HUES48 (cell line): ENCODE results near the gene KRT1.

Source experiments
- H3K27ac ChIP-seq: one replicate; pipeline ENCODE4 v1.7.0; 2013; ENCODE audit warnings: low read depth, low read length, inconsistent platforms
- H3K27me3 ChIP-seq: 2 replicates; pipeline ENCODE4 v1.6.1; 2013; ENCODE audit warnings: mild to moderate bottlenecking, low read length; ENCODE audit not compliant: control insufficient read depth, insufficient read depth
- H3K36me3 ChIP-seq: 2 replicates; pipeline ENCODE4 v1.6.1; 2013; ENCODE audit warnings: low read length; ENCODE audit not compliant: control insufficient read depth, insufficient read depth
- H3K4me1 ChIP-seq: 2 replicates; pipeline ENCODE4 v1.6.1; 2013; ENCODE audit warnings: mild to moderate bottlenecking, low read length; ENCODE audit not compliant: control insufficient read depth, insufficient read depth
- H3K4me3 ChIP-seq: 2 replicates; pipeline ENCODE4 v1.5.1; 2013; ENCODE audit warnings: mild to moderate bottlenecking, low read depth, low read length
- H3K9ac ChIP-seq: 2 replicates; pipeline ENCODE4 v1.6.1; 2013; ENCODE audit warnings: mild to moderate bottlenecking, low read depth, low read length, moderate library complexity
- H3K9me3 ChIP-seq: 2 replicates; pipeline ENCODE4 v1.6.1; 2013; ENCODE audit warnings: low read length; ENCODE audit not compliant: control insufficient read depth, insufficient read depth

The KRT1 gene

DNA sequence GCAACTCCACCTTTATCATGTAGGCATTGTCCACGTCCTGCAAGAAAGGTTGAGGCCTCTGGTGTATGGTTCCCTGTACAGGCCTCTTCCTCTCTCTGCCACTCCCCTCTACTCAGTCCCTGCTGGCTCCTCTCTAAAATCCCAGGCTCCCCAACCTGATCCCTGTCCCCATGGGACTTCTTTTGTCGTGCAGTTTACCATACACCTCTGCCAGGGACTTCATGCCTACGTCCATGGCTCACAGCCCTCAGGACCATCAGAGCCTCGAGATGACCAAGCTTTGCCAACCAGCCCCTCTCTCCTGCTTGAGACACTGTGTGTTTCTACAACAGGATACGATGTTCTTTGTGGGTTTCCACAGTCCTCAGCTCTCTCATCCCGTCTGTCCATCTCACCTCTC is 31.1 kb downstream of the KRT1 start:
- no peaks in the 10 kb centered on the region for H3K27me3 ChIP-seq
- H3K9me3 ChIP-seq = 0 out of 2 replicates have a peak, but pooled peaks cover 4% of the 10 kb centered on the region
- H3K27ac ChIP-seq = no peak overlapping the region
- H3K9ac ChIP-seq = no peak overlapping the region
- no peaks in the 10 kb centered on the region for H3K36me3 ChIP-seq
- H3K4me3 ChIP-seq = no peak overlapping the region
- H3K4me1 ChIP-seq = no peaks in the 10 kb centered on the region

DNA sequence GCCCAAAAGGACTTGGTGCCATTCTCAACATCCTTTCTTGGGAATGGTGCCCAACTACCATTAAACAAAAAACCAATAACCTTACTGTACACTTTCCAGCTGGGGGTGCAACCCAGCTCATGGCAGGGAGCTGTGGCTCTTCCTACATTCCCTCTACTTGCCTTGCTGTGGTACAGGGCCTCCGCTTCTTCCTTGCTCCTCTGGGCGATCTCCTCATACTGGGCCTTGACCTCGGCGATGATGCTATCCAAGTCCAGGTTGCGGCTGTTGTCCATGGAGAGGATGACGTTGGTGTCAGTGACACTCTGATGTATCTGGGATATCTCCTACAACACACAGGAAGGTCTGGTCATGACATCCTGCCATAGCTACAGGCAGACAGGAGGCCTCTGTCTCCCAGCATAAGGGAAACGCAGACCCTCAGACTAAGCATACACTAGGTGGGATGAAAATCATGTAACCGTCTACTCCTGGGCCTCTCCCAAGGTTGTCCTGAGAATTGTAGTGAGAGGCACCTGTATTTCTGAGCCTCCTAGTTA is 32.1 kb downstream of the KRT1 start:
- no peaks in the 10 kb centered on the region for H3K4me1 ChIP-seq
- no peaks in the 10 kb centered on the region for H3K27me3 ChIP-seq
- no peak overlapping the region for H3K9ac ChIP-seq
- no peak overlapping the region for H3K4me3 ChIP-seq
- 0 out of 2 replicates have a peak, but pooled peaks cover 4% of the 10 kb centered on the region for H3K9me3 ChIP-seq
- no peak overlapping the region for H3K27ac ChIP-seq
- no peaks in the 10 kb centered on the region for H3K36me3 ChIP-seq

DNA sequence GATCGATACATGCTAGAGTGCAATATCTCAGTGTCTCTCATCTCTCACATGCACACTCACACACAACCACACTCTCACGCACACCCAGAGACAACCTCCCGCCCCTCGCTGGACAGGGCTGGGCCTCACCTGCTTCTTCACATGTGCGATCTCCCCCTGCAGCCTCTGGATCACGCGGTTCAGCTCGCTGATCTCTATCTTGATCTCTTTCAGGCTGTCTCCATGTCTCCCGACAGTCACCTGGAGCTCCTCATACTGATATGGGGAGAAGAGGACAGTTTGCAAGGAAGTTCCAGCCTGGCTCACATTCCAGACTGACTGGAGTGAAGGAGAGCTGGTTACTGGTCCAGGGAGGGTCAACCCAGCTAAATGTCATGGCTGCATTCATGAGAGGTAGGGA is 32.6 kb downstream of the KRT1 start:
- H3K4me1 ChIP-seq = no peaks in the 10 kb centered on the region
- H3K36me3 ChIP-seq = no peaks in the 10 kb centered on the region
- H3K27ac ChIP-seq = no peak overlapping the region
- H3K9ac ChIP-seq = no peak overlapping the region
- H3K4me3 ChIP-seq = no peak overlapping the region
- no peaks in the 10 kb centered on the region for H3K27me3 ChIP-seq
- 0 out of 2 replicates have a peak, but pooled peaks cover 4% of the 10 kb centered on the region for H3K9me3 ChIP-seq

DNA sequence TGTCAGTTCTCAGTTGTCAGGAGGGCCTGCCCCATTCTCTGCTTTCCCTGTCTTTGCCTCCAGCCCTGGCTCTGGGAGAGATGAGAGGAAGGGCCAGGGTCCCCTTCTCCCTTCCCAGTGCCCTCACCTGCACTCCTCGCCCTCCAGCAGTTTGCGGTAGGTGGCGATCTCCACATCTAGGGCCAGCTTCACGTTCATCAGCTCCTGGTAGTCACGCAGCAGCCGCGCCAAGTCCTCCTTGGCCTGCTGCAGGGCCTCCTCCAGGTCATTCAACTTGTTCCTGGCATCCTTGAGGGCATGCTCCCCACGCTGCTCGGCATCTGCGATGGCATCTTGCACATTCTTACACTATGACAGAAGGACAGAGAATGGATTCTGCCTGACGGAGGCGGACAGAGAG is 33.6 kb downstream of the KRT1 start:
- Histone ChIP-seq H3K4me3 (no peak overlapping the region), H3K9ac (no peak overlapping the region), H3K27ac (no peak overlapping the region), H3K4me1 (no peaks in the 10 kb centered on the region), H3K36me3 (no peaks in the 10 kb centered on the region), H3K27me3 (no peaks in the 10 kb centered on the region), H3K9me3 (no peaks in the 10 kb centered on the region)

DNA sequence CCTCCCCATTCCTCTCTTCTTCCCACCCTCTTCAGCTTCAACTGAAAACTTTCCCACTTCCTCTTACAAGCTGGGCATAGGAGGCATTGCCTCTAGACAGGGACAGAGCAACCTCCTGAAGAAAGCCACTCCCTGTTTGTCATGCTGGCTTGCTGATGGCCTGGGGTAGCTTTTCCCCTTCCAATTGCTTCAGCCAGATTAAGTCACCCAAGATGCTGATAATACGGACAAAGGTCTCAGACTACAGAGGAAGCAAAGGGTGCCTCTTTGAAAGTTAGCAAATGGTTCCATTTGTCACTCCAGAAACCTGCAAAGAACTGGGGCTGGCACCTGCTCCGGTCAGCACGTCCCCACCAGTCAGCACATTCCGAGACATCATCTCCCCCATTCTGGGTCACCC is 34.2 kb downstream of the KRT1 start:
- Histone ChIP-seq H3K4me1 (no peaks in the 10 kb centered on the region), H3K4me3 (no peak overlapping the region), H3K27me3 (no peaks in the 10 kb centered on the region), H3K9me3 (no peaks in the 10 kb centered on the region), H3K27ac (no peak overlapping the region), H3K9ac (no peak overlapping the region), H3K36me3 (no peaks in the 10 kb centered on the region)

DNA sequence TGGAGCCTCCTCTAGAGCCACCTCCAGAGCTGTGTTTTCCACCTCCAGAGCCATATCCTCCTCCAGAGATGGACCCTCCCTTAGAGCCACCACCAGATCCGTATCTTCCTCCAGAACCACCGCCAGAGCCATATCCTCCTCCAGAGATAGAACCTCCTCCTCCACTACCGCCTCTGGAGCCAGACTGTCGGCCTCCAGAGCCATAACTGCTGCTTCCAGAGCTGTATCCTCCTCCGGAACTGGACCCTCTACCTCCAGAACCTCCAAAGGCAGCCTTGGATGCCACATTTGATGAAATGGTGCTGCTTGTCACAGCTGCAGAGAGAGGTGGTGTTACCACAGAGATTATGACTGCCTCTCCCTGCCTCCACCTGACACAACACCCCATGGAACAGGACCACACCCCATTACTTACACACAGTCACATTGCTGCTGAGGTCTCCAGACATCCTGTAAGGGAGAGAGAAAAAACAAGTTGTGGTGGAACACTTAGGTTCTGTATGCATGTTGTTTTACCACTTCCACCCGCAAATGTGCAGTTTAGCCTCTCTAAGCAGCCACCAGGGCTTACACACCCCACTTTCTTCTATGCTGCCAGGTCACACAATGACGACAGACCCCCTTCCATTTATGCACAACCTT is 35.0 kb downstream of the KRT1 start:
- Histone ChIP-seq H3K4me1 (no peaks in the 10 kb centered on the region), H3K27ac (no peak overlapping the region), H3K36me3 (no peaks in the 10 kb centered on the region), H3K27me3 (no peaks in the 10 kb centered on the region), H3K9ac (no peak overlapping the region), H3K9me3 (no peaks in the 10 kb centered on the region), H3K4me3 (no peak overlapping the region)

DNA sequence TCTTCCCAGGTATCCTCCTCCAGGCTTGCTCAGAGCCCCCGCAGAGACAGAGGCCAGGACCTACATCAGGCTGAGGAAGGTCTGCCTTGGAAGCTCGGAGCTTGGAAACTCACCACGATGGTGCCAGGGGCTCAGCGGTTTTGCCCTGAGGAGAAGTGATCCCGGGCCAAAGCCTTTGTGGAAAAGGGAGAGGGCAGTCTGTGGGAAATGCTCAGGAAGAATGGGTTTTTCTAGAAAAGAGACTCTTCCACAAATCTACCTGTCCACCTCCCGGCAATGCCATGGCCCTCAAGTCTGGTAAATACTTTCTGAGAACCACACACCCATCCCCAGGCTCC is 36.2 kb downstream of the KRT1 start:
- Histone ChIP-seq H3K9me3 (no peaks in the 10 kb centered on the region), H3K36me3 (no peaks in the 10 kb centered on the region), H3K27ac (no peak overlapping the region), H3K9ac (no peak overlapping the region), H3K4me1 (no peaks in the 10 kb centered on the region), H3K4me3 (no peak overlapping the region), H3K27me3 (no peaks in the 10 kb centered on the region)

DNA sequence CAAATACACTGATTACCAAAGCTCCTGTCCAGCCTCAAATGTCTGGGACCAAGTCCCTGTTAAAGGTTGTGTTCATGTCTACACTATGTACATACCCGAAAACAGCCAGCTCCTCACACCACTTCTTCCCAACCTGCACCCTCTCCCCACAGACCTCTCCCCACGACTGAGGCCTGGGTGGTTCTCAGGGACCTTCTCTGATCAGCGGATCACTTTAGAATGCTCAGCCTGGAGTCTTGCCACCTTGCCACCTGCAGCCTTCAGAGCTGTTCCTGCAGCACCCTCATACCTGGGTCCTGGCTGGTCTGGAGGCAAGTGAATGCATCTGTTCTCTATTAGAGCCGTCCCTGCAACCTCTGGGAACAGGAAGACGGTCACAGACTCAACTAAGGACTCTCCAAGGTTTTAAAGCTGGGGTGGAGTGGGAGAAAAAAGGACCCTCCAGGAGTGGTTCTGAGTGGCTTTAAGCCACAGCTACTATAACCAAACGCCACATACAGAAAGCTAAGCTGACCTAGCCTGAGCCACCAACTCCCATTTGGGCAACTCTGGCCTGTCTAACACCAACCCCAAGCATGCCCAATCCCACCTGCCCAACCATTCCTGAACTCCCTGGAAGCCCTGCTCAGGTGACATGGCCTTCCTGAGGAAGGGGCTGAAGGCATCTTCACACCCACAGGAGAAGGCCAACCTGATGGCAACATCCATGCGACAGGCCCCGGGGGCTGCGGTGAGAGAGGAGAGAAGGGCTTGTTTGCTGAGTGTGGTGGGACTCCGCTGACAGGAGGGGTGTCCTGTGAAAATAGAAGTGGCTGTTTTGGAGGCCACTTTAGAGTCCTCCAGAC is 36.8 kb downstream of the KRT1 start:
- no peaks in the 10 kb centered on the region for H3K27me3 ChIP-seq
- H3K4me3 ChIP-seq = no peak overlapping the region
- no peaks in the 10 kb centered on the region for H3K36me3 ChIP-seq
- no peaks in the 10 kb centered on the region for H3K4me1 ChIP-seq
- H3K9ac ChIP-seq = no peak overlapping the region
- H3K27ac ChIP-seq = no peak overlapping the region
- no peaks in the 10 kb centered on the region for H3K9me3 ChIP-seq

DNA sequence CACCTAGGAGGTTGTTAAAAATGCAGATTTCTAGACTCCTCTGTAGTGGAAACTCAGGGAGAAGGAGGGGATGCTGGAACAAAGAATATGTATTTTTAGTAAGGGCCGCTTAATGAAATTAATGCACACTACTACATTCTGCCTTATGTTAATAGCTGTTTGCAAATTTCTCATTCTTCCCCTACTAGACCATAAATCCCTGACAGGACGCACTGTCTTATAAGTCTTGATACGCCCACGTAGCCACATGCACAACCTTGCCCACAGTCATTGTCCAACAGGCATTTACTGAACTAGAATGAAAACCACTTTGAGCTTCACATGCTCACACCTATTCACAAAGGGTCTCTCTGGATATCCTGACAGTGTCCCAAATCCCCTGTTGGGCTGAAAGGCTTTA is 38.7 kb downstream of the KRT1 start:
- Histone ChIP-seq H3K36me3 (no peaks in the 10 kb centered on the region), H3K9me3 (no peaks in the 10 kb centered on the region), H3K27ac (no peak overlapping the region), H3K4me3 (no peak overlapping the region), H3K4me1 (no peaks in the 10 kb centered on the region), H3K27me3 (no peaks in the 10 kb centered on the region), H3K9ac (no peak overlapping the region)

DNA sequence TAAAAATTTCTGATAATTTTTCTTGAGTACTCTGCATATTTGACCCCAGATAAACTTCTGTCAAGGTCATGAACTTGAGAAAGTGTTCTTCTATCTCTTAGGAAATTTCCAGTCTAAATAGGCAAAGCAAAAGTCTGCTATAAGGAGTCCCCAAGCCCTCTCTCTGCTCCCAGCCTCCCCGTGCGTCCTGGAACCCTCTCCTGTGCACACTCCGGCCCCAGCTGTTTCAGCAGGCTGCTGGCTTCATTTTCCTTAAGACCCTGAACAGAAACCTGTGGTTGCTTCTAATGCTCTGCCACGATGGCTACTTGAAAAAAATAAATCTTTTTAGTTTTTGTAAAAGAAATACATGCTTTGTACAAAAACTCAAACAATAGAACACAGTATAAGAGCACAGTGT is 42.9 kb downstream of the KRT1 start:
- Histone ChIP-seq H3K4me1 (no peaks in the 10 kb centered on the region), H3K27ac (no peak overlapping the region), H3K27me3 (no peaks in the 10 kb centered on the region), H3K9me3 (no peaks in the 10 kb centered on the region), H3K9ac (no peak overlapping the region), H3K4me3 (no peak overlapping the region), H3K36me3 (no peaks in the 10 kb centered on the region)

DNA sequence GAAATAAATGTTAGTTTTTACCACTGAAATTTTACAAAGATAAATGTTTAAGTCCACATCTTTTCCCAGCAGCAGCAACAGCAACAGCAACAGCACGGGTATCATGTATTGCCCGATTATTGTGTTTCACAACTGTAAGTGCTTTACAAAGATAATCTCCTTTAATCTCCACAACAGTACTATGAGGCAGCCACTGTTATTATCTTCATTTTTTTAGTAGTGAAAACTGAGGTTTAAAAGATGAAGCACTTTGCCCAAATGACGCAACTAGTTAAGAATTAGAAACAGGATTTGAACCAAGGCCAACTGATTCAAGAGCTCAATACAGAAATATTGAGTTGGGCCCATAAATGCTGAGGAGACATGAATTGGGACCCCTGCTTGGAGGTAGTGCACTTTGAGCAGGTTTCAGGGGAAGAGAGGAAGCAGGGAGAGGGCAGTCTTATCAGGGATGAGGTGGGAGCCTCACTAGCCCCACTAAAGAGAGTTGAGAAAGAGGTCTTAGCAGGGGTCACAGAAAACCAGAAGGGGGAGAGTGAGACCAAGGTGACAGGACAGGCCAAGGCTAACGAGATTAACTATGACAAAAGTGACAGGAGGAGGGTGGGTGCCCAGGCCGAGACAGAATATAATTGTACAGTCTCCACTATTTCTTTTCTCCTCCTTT is 43.5 kb downstream of the KRT1 start:
- no peak overlapping the region for H3K4me3 ChIP-seq
- H3K27ac ChIP-seq = no peak overlapping the region
- H3K27me3 ChIP-seq = no peaks in the 10 kb centered on the region
- no peak overlapping the region for H3K9ac ChIP-seq
- H3K9me3 ChIP-seq = no peaks in the 10 kb centered on the region
- H3K4me1 ChIP-seq = no peaks in the 10 kb centered on the region
- H3K36me3 ChIP-seq = no peaks in the 10 kb centered on the region
